ENCODE measurements around the gene TMEM106C. TPM values are rescaled to one million over a fixed set of nuclear protein-coding genes. Genes with fewer than 3 reads are reported as not detected.

TMEM106C gene, protein sequence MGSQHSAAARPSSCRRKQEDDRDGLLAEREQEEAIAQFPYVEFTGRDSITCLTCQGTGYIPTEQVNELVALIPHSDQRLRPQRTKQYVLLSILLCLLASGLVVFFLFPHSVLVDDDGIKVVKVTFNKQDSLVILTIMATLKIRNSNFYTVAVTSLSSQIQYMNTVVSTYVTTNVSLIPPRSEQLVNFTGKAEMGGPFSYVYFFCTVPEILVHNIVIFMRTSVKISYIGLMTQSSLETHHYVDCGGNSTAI
- 10 to 100 TPM; 32.6 to 53.0 (median 44.9) TPM for polyA plus RNA-seq (ENCODE audit: low read depth in 6 of 6)

DNA sequence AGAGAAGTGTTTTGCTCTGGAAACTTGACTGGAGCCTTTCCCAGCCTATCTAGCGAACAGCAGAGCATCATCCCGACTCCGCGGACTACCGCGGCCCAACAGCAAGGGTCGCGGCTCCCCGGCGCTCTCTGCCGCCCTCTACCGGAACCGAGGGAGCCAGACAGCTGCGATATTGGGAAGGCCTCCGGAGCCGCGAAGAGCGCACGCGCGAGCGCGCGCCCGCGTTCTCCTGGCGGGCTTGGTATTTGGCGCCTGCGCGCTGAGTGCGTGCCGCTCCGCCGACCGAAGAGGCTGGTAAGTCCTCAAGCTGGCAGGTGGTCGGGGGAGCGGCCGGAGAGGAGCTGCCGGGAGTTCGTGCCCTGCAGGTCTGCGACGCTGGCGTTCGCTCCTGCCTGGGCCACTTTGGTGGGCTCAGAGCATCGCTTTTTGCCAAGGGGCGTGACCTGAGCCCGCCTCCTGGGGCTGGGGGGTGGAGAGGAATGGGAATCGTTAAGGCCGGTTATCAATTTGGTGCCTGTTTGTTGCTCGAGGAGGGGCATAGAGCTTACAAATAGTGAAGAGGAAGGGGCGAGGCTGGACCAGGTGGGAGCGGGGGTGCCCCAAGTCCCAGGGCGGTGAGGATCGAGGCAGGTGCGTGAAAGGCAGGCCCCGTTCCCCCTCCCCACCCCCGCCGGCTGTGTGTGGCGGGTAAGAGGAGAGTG is at the start of gene TMEM106C:
TMEM106C (plus strand) TSS at position 257 of the 701 bp plus-strand sequence. CDS start 641 bp downstream, outside the sequence.
- peak within 1 kb of the TSS; percentile 59 to 97 (median 92) for H3K27ac Mint-ChIP-seq
- H3K4me1 Mint-ChIP-seq: peaks cover 25 to 37% (median 27%) of the 10 kb centered on the region in 3 donors
- ATAC-seq (ENCODE audit: low read depth in 2 of 2) (peak; percentile 91 to 92), DNase-seq (peak; percentile 92)
- H3K4me3 Mint-ChIP-seq: peak within 1 kb of the TSS; percentile 97 to 100 (median 98)
- H3K9me3 Mint-ChIP-seq: peaks cover 0 to 11% (median 5%) of the 10 kb centered on the region in 7 donors
- peaks cover 17 to 28% (median 23%) of the 10 kb centered on the region in 3 donors for H3K27me3 Mint-ChIP-seq
- H3K36me3 Mint-ChIP-seq: peaks cover 0 to 21% of the 10 kb centered on the region in 2 donors

DNA sequence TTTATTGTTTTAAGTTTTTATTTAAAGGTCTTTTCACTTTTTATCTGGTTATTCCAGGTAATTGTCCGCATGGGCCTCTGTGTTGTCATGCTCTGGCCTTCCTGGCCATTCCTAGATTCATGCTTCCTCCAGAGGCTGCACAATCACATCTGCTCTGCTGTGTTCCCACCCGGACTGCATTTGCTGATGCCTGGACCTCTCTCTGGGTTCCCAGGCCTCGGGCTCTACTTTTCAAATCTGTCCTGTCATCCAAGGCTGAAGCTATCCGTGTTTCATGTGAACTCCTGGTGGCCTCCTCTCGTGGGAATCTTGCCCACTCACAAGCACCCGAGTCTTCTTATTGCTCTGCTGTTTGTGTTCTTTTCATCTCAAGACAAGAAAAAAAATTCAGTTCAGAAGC is 42.5 kb upstream of the TMEM106C start:
- DNase-seq: no peak
- Mint-ChIP-seq H3K4me1 (no peaks in the 10 kb centered on the region), H3K4me3 (no peak overlapping the region), H3K9me3 (peaks cover 0 to 5% (median 0%) of the 10 kb centered on the region in 7 donors), H3K36me3 (no peaks in the 10 kb centered on the region), H3K27me3 (peaks cover 22 to 27% (median 22%) of the 10 kb centered on the region in 3 donors), H3K27ac (no peak overlapping the region)
- ATAC-seq (ENCODE audit: low read depth in 2 of 2): no peak

DNA sequence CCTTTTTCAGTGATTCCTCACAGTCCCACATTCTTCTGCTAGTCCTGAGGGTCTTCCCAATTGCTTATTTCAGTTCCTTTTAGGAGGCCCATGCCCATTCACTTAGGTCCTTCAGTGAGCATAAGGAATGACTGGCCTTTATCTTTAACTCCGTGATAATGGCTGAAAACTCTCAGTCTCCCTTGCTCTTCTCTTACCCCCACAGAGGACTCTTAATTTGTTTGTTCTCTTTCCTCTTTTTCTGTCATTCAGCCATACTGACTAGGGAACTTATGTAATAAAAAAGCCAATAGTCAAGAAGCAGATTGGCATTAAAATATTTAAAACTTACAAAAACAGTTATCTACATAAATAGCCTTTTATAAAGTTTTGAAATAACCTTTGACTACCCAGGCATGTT is 41.5 kb upstream of the TMEM106C start:
- ATAC-seq (ENCODE audit: low read depth in 2 of 2) (no peak), DNase-seq (no peak)
- Mint-ChIP-seq H3K4me3 (no peak overlapping the region), H3K4me1 (no peaks in the 10 kb centered on the region), H3K36me3 (no peaks in the 10 kb centered on the region), H3K27me3 (peaks cover 22 to 27% (median 22%) of the 10 kb centered on the region in 3 donors), H3K9me3 (peaks cover 0 to 5% (median 0%) of the 10 kb centered on the region in 7 donors), H3K27ac (no peak overlapping the region)

DNA sequence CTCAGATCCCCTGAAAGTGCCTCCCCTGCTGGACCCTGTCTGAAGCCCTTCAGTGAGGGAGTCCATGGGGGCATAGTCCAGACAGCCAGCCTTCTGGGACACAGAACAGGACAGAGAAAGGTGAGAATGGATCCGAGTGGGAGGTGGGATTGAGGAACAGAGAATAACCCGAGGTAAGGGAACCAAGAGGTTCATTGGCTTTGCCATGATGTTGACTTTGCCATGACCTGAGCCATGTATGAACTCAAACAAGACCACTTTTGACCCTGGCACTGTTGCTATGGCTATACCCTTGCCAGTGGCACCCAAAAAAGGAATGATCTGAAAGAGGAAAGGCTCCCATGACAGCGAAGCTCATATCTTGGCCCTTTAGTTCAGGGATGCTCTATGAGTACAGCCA is 36.0 kb upstream of the TMEM106C start:
- H3K9me3 Mint-ChIP-seq: no peaks in the 10 kb centered on the region
- ATAC-seq (ENCODE audit: low read depth in 2 of 2) (no peak), DNase-seq (no peak)
- no peaks in the 10 kb centered on the region for H3K4me1 Mint-ChIP-seq
- no peak overlapping the region for H3K27ac Mint-ChIP-seq
- H3K27me3 Mint-ChIP-seq: peaks cover 15 to 32% (median 28%) of the 10 kb centered on the region in 3 donors
- H3K36me3 Mint-ChIP-seq: no peaks in the 10 kb centered on the region
- no peak overlapping the region for H3K4me3 Mint-ChIP-seq

DNA sequence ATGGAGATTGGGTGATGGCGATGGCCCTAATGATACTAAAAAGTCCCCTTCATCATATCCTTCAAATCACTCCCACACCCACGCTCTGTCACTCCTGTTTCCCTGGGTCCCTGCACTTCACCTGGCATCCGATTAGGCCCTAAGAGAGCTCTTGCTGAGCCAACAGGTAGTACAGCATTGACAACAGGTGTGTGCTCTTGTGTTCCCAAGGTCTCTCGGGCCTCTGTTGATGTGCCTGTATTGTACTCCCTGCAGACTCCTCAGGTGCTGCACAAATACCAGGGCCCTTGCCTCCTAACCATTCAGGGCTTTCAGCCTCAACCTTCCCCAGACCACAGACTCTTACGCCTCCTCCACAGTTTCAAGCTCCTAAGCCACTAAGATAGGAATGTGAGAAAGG is 32.8 kb upstream of the TMEM106C start:
- Mint-ChIP-seq H3K9me3 (no peaks in the 10 kb centered on the region), H3K36me3 (no peaks in the 10 kb centered on the region), H3K27ac (no peak overlapping the region), H3K4me1 (no peaks in the 10 kb centered on the region), H3K27me3 (peaks cover 0 to 36% (median 19%) of the 10 kb centered on the region in 3 donors), H3K4me3 (peak overlapping the region in 1 of 8 donors; percentile 61)
- no peak for ATAC-seq (ENCODE audit: low read depth in 2 of 2)
- no peak for DNase-seq

DNA sequence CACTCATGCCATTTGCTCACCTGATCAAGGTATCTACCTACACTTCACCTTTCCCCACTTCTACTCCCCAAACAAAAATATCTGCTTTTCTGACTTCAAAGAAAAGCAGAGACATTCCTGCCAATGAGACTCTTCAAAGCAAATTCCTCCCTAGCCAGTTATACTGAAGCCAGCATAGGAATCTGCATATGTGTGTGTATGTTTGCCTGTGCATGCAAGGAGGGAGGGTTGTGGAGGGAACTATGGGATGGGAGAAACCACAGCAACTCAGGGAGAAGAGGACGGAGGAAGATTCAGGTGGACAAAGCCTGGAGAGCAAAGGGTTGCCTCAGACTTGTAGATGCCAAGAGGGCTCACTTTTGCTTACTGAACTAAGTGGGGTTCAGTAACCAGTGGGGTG is 32.2 kb upstream of the TMEM106C start:
- no peaks in the 10 kb centered on the region for H3K9me3 Mint-ChIP-seq
- H3K4me1 Mint-ChIP-seq: no peaks in the 10 kb centered on the region
- H3K4me3 Mint-ChIP-seq: peak overlapping the region in 1 of 8 donors; percentile 58
- no peak overlapping the region for H3K27ac Mint-ChIP-seq
- peaks cover 0 to 36% (median 19%) of the 10 kb centered on the region in 3 donors for H3K27me3 Mint-ChIP-seq
- ATAC-seq (ENCODE audit: low read depth in 2 of 2) (no peak), DNase-seq (no peak)
- H3K36me3 Mint-ChIP-seq: no peaks in the 10 kb centered on the region

DNA sequence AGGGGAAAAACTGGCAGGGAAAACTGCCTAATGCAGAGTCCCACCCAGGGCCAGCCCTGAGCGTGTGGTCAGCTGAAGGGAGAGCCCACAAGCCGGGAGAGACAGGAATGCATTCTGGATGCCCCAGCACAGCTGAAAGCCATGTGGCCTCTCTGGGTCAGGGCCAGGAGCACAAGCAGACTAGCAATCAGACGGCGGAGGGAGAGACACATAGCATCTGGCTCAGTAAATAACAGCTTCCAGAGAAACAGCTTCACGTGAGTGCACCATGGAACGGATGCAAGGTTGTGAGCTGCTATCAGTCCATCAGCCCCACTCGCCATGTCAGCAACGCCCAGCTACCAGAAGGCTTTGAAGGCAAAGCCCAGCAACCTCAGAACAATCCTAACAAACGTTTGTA is 28.2 kb upstream of the TMEM106C start:
- peak overlapping the region in 1 of 6 donors; percentile 53 for H3K27ac Mint-ChIP-seq
- peak overlapping the region in 1 of 8 donors; percentile 47 for H3K4me3 Mint-ChIP-seq
- no peaks in the 10 kb centered on the region for H3K9me3 Mint-ChIP-seq
- no peaks in the 10 kb centered on the region for H3K4me1 Mint-ChIP-seq
- no peaks in the 10 kb centered on the region for H3K36me3 Mint-ChIP-seq
- peaks cover 7 to 46% (median 26%) of the 10 kb centered on the region in 3 donors for H3K27me3 Mint-ChIP-seq
- DNase-seq: no peak
- ATAC-seq (ENCODE audit: low read depth in 2 of 2): no peak

DNA sequence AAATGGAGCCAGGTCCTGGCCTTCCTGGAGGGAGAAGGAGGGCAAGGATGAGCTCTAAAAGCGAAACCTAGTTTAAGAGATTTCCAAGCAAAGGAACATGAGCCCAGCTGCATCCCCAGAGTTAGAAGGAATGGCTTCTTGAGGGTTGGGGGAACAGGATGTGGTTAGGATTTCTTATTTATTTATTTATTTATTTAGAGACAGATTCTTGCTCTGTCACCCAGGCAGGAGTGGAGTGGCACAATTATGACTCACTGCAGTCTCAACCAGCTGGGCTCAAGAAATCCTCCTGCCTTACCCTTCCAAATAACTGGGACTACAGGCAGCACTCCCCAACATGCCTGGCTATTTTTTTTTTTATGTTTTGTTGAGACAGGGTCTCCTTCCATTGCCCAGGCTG is 25.3 kb upstream of the TMEM106C start:
- no peak overlapping the region for H3K4me3 Mint-ChIP-seq
- no peak for ATAC-seq (ENCODE audit: low read depth in 2 of 2)
- H3K4me1 Mint-ChIP-seq: peaks cover 6 to 8% (median 6%) of the 10 kb centered on the region in 3 donors
- peaks cover 16 to 54% (median 40%) of the 10 kb centered on the region in 3 donors for H3K27me3 Mint-ChIP-seq
- H3K36me3 Mint-ChIP-seq: peaks cover 0 to 11% of the 10 kb centered on the region in 2 donors
- no peak overlapping the region for H3K27ac Mint-ChIP-seq
- DNase-seq: no peak
- no peaks in the 10 kb centered on the region for H3K9me3 Mint-ChIP-seq

DNA sequence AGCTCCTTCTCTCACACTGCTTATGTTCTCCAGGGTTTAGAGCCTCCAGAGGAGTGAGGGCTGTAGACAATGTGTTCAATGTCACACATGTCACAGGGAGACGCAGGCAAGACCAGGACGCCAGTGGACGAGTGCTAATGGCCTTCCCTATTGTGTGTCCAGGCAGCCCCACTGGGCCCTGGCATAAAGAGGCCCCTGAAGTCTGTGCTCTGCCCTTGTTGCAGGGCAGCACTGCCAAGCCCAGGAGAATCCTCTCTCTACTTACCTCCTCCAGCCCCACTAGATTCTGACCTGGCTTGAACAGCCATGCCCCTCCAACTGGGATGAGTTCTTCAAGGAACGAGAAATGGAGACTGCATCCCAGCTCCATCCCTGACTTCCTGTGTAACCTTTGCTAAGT is 24.8 kb upstream of the TMEM106C start:
- ATAC-seq (ENCODE audit: low read depth in 2 of 2): no peak
- no peak overlapping the region for H3K4me3 Mint-ChIP-seq
- H3K9me3 Mint-ChIP-seq: no peaks in the 10 kb centered on the region
- H3K27ac Mint-ChIP-seq: peak overlapping the region in 1 of 6 donors; percentile 40
- H3K4me1 Mint-ChIP-seq: peaks cover 6 to 8% (median 6%) of the 10 kb centered on the region in 3 donors
- no peak for DNase-seq
- peaks cover 0 to 11% of the 10 kb centered on the region in 2 donors for H3K36me3 Mint-ChIP-seq
- H3K27me3 Mint-ChIP-seq: peaks cover 16 to 51% (median 40%) of the 10 kb centered on the region in 3 donors

DNA sequence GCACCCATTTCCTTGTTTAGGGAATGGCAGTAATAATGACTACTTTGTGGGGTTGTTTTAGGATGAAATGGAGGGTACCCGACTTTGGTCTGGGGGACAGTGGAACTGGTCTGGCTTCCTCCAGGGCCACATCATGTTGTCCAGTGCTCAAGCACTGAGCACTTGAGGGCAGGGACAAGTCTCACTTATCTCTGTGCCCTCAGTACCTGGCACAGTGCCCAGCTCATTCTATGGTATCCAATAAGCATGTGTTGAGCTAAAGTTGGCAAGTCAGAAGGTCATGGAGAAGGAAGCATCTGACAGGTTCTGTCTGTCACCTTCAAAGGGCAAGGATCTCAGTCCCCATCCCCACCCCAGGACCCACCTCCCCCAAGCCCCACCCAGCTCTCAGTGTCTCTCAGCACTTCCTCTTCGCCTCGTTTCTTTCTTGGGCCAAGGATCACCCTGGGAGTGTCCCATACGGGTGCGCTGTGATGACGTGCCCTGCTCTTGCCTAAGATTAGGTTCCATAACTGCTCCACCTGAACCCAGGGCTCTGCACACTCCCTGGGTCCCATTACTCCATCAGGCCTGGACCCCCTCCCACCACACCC is 24.3 kb upstream of the TMEM106C start:
- ATAC-seq (ENCODE audit: low read depth in 2 of 2) (no peak), DNase-seq (no peak)
- peaks cover 6 to 8% (median 6%) of the 10 kb centered on the region in 3 donors for H3K4me1 Mint-ChIP-seq
- H3K4me3 Mint-ChIP-seq: peak overlapping the region in 1 of 8 donors; percentile 66
- H3K9me3 Mint-ChIP-seq: no peaks in the 10 kb centered on the region
- H3K36me3 Mint-ChIP-seq: peaks cover 0 to 11% of the 10 kb centered on the region in 2 donors
- peak overlapping the region in 2 of 6 donors; percentile 40 to 63 for H3K27ac Mint-ChIP-seq
- H3K27me3 Mint-ChIP-seq: peaks cover 17 to 47% (median 42%) of the 10 kb centered on the region in 3 donors

DNA sequence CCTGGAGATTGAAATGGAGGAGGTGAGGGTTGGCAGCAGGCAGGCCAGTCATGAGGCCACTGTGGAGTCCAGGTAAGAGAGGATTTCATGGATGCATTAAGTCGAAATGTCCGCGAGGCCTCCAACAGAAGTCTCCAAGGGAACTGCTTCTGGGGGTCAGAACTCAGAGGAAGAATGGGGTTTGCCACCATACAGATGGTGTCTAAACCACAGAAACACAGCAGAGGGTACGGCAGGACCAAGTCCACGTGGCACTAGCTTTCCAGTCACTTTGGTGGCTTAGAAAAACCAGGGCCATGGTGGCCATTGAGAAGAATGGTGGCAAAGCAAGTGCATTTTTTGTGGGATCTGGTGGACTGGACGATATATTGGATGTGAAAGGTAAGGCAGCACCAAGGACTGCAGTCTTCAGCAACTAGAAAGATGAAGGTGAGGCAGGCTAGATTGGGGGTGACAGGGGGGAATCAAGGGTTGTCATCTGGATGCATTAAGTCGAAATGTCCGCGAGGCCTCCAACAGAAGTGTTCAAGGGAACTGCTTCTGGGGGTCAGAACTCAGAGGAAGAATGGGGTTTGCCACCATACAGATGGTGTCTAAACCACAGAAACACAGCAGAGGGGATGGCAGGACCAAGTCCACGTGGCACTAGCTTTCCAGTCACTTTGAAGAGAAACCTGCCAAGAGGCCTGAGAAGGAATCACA is 22.5 kb upstream of the TMEM106C start:
- peaks cover 0 to 11% of the 10 kb centered on the region in 2 donors for H3K36me3 Mint-ChIP-seq
- no peaks in the 10 kb centered on the region for H3K9me3 Mint-ChIP-seq
- H3K4me3 Mint-ChIP-seq: peak overlapping the region in 1 of 8 donors; percentile 20
- no peak for DNase-seq
- peaks cover 6 to 8% (median 6%) of the 10 kb centered on the region in 3 donors for H3K4me1 Mint-ChIP-seq
- ATAC-seq (ENCODE audit: low read depth in 2 of 2): no peak
- peak overlapping the region in 2 of 6 donors; percentile 1 to 72 for H3K27ac Mint-ChIP-seq
- H3K27me3 Mint-ChIP-seq: peaks cover 20 to 50% (median 38%) of the 10 kb centered on the region in 3 donors

DNA sequence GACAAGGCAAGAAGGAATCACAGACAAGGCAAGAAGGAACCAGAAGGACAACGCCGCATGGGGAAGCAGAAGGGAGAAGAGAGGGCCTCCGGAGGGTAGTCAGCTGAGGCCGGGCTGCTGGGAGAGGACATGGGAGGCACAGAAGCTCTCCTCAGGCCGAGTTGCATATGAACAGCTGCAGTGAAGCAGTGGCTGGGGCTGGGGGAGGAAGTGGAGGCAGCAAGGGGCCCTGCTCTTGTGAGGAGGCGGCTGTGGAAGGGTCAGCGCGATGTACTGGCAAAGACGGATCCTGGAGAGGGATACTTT is 22.0 kb upstream of the TMEM106C start:
- ATAC-seq (ENCODE audit: low read depth in 2 of 2): no peak
- Mint-ChIP-seq H3K9me3 (no peaks in the 10 kb centered on the region), H3K27me3 (peaks cover 20 to 55% (median 43%) of the 10 kb centered on the region in 3 donors), H3K4me3 (peak overlapping the region in 2 of 8 donors; percentile 20 to 57), H3K36me3 (peaks cover 0 to 11% of the 10 kb centered on the region in 2 donors), H3K4me1 (peaks cover 6 to 8% (median 7%) of the 10 kb centered on the region in 3 donors), H3K27ac (peak overlapping the region in 1 of 6 donors; percentile 1)
- no peak for DNase-seq

All from naive B cell (primary cell).